IMR-90 (cell line): Measurements from ENCODE around the gene EMSY.

Experiments used
- BHLHE40 ChIP-seq: fragments of 150-350 bp; IDR thresholded peaks from 2 replicates; pipeline ENCODE4 v1.6.1; 2016; ENCODE audit warnings: mild to moderate bottlenecking, low read depth, low read length
- CEBPB ChIP-seq: IDR thresholded peaks from 2 replicates; pipeline ENCODE4 v1.6.1; 2012; ENCODE audit warnings: low read depth, low read length, improper control_type of control experiment
- CHD1 ChIP-seq: IDR thresholded peaks from 2 replicates; pipeline ENCODE4 v1.6.1; 2012; ENCODE audit warnings: low read depth, low read length, improper control_type of control experiment
- CTCF ChIP-seq: conservative IDR thresholded peaks from 2 replicates; pipeline ENCODE4 v1.5.1; 2012; ENCODE audit warnings: mild to moderate bottlenecking, low read depth, low read length, improper control_type of control experiment
- MXI1 ChIP-seq: IDR thresholded peaks from 2 replicates; pipeline ENCODE4 v1.6.1; 2012; ENCODE audit warnings: low read depth, mild to moderate bottlenecking, low read length, moderate library complexity, borderline replicate concordance
- POLR2A ChIP-seq: IDR thresholded peaks from 2 replicates; pipeline ENCODE4 v1.6.1; 2012; ENCODE audit warnings: mild to moderate bottlenecking, low read depth, low read length
- RCOR1 ChIP-seq: IDR thresholded peaks from 2 replicates; pipeline ENCODE4 v1.6.1; 2012; ENCODE audit warnings: mild to moderate bottlenecking, low read length, improper control_type of control experiment; ENCODE audit not compliant: insufficient replicate concordance
- RFX5 ChIP-seq: IDR thresholded peaks from 2 replicates; pipeline ENCODE4 v1.8.0; 2012; ENCODE audit warnings: low read depth, mild to moderate bottlenecking, low read length, moderate library complexity
- USF2 ChIP-seq: fragments of 150-350 bp; IDR thresholded peaks from 2 replicates; pipeline ENCODE4 v1.6.1; 2017; ENCODE audit warnings: mild to moderate bottlenecking, antibody characterized with exemption, low read length, low read depth

GRCh38 chr11:76557466-76557865 lies 112.6 kb downstream of the EMSY start:
- no peak for TF ChIP-seq CTCF
- no peak for TF ChIP-seq MXI1
- no peak for TF ChIP-seq CEBPB
- TF ChIP-seq RCOR1: no peak
- no peak for TF ChIP-seq POLR2A
- no peak for TF ChIP-seq RFX5
- no peak for TF ChIP-seq BHLHE40
- no peak for TF ChIP-seq USF2
- TF ChIP-seq CHD1: no peak
